HG03469 (cell line): Measurements from ENCODE around the gene NDC80.
"Not testable (repeated sequence)": the region's sequence is repeated elsewhere in the genome, so short reads cannot be mapped to it uniquely, and the experiment has no call there.

ENCODE experiments used
- ATAC-seq: cut with Tn5 transposase; IDR thresholded peaks from one replicate; pipeline ENCODE4 v1.9.1; 2021; ENCODE audit warnings: mild to moderate bottlenecking, moderate library complexity, moderate number of reproducible peaks; ENCODE audit not compliant: unreplicated experiment

NDC80 gene

GRCh38 chr18:2618009-2618408 lies 46.7 kb downstream of the NDC80 start:
- no peak for ATAC-seq

- ATAC-seq: no peak
Observed at GRCh38 chr18:2625217-2625616, 53.9 kb downstream of the NDC80 start.

- ATAC-seq: peak; percentile 84
Observed at GRCh38 chr18:2627821-2628276, 56.5 kb downstream of the NDC80 start.

DNA sequence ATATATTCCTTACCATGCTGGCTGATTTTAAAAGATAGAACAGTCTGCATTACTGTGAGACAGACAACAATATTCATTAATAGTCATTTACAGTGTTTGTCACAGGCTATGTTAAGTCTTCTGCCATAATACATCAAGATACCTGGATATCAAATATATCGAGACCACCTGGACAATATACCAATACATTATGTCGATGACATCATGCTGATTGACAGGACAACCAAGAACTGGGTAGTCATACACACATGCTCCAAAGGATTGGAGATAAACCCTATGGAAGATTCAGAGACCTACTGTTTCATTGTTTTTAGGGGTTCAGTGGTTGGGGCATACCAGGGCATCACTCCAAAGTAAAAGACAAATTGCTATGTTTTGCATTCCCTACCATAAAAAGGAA lies 57.6 kb downstream of the NDC80 start:
- ATAC-seq: no peak

DNA sequence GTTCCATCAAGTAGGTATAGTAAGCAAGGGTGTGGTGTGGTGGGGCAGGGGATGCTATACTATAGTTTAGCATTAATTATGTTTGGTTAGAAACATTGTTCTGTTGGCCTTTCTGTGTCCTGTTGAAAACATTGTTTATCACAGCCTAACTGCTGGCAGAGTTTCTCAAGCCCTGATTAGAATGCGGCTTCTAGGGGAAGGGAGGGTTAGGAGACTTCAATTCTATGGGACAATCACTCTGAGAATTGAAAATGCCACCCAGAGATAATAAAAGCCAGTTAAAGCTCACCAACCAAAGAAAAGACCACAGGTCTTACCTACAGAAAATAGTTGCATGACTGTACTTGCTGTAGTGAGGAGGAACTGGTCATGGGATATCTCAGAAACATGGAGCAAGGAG lies 64.2 kb downstream of the NDC80 start:
- ATAC-seq: no peak

DNA sequence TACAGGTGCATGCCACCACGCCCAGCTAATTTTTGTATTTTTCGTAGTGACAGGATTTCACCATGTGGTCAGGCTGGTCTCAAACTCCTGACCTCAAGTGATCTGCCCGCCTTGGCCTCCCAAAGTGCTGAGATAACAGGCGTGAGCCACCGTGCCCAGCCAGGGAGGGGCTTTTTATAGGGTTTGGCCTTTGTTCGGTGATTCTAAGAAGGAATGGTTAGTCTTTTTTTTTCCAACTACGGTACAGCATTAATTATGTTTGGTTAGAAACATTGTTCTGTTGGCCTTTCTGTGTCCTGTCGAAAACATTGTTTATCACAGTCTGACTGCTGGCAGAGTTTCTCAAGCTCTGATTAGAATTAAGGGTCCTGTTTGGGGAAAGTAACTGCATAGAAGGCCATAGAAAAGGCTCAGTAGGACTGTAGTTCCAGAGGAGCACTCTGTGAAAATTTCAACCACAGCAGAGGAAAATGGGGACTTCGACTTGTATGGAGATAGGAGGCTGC lies 64.8 kb downstream of the NDC80 start:
- ATAC-seq: peak; percentile 13

GRCh38 chr18:2641638-2642037 lies 70.3 kb downstream of the NDC80 start:
- peak; percentile 68 for ATAC-seq

GRCh38 chr18:2642771-2643170 lies 71.4 kb downstream of the NDC80 start:
- ATAC-seq: no peak

GRCh38 chr18:2644535-2644934 lies 73.2 kb downstream of the NDC80 start:
- no peak for ATAC-seq

DNA sequence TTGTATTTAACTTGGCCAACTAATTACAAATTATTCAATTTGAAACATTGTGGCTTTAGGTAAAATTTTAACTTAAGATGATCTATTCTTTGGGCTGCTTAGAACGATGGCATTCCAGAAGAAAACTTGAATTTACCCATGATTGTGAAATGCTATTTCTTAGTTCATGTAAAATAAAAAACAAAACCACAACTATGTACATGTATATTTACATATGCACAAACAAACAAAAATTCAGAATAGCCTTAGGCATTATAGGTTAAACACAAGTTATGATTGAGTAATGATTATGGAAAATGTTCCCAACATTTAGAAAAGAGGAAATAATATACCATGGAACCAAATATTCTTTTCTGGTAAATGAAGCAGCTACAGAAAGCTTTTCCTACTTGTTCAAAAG lies 80.6 kb downstream of the NDC80 start:
- ATAC-seq: no peak

DNA sequence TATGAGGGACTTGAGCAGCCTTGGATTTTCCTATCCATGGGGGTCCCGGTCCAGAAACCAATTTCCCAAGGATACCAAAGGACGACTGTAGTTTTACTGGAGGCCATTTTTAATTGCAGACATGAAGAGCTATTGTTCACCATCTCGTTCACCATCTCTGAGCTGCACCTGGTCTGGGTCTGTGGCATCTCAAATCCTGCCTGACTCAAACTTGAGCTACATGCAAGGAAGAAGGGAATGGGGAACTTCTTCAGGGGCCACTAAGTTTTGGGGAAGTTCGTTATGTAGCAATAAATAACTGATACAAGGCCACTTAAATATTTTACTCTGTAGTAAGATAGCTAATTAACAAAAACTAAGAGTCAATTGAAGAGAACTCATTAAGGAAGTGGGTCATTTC lies 82.1 kb downstream of the NDC80 start:
- ATAC-seq: no peak

- no peak for ATAC-seq
Observed at GRCh38 chr18:2654169-2654927, 83.0 kb downstream of the NDC80 start.

GRCh38 chr18:2654928-2655177 lies 83.5 kb downstream of the NDC80 start:
- peak; percentile 23 for ATAC-seq

GRCh38 chr18:2655178-2655953 lies 84.0 kb downstream of the NDC80 start, which contains the start of gene SMCHD1:
Gene SMCHD1, plus strand, starts transcription at chr18:2655726. Its CDS starts 350 bp downstream, at chr18:2656076.
- ATAC-seq: peak; percentile 43

DNA sequence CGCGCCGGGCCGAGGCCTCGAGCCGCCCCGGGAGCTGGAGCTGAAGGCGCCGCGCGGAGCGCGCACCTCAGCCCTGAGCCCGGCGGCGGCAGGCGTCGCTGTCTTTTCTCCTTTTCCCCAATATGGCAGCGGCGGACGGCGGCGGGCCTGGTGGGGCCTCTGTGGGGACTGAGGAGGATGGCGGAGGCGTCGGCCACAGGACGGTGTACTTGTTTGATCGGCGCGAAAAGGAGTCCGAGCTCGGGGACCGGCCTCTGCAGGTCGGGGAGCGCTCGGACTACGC lies 84.5 kb downstream of the NDC80 start:
- peak; percentile 10 for ATAC-seq

DNA sequence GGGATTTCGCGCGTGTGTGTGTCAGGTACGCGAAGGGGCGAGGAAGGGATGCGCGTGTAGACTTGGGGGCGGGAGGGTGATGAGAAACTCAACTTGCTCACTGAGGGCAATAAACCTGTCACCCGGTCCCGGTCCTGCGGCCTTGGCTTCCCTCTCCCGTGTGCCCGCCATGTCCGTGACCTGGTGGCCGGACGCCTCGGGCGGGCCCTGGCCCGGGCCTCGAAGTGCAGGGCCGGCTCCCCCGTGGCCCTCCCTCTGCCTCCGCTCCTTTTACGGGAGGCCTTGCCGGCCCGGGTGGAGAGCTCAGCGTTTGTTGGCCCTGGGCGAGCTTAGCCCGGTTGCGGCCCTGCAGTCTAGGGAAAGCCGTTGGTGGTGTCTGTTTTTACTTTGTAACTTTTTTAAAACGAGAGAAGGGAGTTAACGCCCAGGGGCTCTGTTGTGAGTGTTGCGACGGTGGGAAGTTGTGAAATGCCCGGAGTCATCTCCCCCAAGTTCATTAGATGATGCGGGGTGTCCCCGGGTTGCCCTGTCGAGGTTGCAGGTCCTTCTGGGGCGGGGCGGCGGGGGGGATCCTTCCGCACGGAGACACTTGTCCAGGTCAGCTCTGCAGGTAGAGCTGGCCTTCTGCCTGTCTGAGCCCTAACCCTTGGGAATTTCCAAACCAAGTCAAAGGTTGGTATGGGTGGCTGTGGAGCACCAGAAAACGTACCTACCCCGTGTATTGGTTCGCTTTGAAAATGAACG lies 85.1 kb downstream of the NDC80 start:
- no peak for ATAC-seq

DNA sequence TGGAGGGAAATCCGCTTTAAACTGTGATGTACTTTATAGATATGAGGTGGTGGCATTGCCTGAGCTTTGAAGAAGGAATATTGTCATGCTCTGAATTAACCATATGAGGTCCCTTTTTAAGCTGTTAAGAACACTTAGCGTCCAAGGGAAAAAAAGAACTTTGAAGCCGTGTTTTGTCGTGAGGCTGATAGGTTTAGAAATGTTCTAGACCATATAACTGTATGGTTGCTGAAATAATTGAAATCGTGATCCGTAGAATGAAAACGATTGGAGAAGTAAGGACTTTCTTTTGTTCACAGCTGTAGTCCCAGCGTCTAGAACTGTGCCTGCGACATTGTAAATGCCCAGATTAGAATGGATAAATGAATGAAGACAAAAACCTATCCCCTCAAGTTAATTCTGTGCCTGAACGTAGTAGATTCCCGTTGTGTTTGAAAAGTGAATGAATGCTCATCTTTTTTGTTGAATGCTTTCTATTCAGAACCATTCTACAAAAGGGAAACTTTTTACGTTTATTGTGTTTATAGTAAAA lies 85.7 kb downstream of the NDC80 start:
- no peak for ATAC-seq

GRCh38 chr18:2657788-2658458 lies 86.6 kb downstream of the NDC80 start:
- ATAC-seq: no peak

DNA sequence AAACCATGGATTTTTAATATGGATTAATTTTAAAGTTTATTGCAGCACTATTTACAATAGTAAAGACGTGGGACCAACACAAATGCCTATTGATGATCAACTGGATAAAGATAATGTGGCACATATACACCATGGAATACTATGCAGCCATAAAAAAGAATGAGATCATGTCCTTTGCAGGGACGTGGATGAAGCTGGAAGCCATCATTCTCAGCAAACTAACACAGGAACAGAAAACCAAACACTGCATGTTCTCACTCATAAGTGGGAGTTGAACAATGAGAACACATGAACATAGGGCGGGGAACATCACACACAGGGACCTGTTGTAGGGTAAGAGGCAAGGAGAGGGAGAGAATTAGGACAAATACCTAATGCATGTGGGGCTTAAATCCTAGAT lies 89.5 kb downstream of the NDC80 start:
- ATAC-seq: not testable (repeated sequence)

GRCh38 chr18:2662288-2662687 lies 90.9 kb downstream of the NDC80 start:
- not testable (repeated sequence) for ATAC-seq

DNA sequence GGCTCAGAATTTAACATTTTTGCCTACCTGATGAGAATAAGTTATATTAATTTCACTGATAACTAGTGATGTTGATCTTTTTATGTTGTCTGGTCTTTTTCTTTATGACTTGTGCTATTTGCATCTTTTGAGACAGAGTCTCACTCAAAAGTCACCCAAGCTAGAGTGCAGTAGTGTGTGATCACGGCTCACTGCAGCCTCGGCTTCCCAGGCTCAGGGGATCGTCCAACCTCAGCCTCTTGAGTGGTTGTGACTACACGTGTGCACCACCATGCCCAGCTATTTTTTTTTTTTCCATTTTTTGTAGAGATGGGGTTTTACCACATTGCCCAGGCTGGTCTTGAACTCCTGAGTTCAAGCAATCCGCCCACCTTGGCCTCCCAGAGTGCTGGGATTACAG lies 91.6 kb downstream of the NDC80 start:
- ATAC-seq: no peak
